A549 treated with CpdA at 1 μM for 4 hours (cell line): ENCODE results near the gene TRPV3. TPM values are rescaled to one million over a fixed set of nuclear protein-coding genes. Genes with fewer than 3 reads are reported as not detected.

Experiments used
- total RNA-seq: library from RNA; stranded (reverse); fragments of 200-300 nt; extraction: Qiagen RNA extraction; gene quantifications from 5 replicates; pipeline ENCODE4 v1.2.3, GENCODE V29; 2022; ENCODE audit warnings: low read depth

TRPV3 gene
- 0.36 to 0.67 TPM (median 0.41 TPM) in 5 replicates for total RNA-seq

GRCh38 chr17:3557768-3558583 is at the start of gene TRPV3:
TSS of gene TRPV3 (minus strand) at chr17:3557812. CDS start at chr17:3554850, 2,962 bp downstream.

DNA sequence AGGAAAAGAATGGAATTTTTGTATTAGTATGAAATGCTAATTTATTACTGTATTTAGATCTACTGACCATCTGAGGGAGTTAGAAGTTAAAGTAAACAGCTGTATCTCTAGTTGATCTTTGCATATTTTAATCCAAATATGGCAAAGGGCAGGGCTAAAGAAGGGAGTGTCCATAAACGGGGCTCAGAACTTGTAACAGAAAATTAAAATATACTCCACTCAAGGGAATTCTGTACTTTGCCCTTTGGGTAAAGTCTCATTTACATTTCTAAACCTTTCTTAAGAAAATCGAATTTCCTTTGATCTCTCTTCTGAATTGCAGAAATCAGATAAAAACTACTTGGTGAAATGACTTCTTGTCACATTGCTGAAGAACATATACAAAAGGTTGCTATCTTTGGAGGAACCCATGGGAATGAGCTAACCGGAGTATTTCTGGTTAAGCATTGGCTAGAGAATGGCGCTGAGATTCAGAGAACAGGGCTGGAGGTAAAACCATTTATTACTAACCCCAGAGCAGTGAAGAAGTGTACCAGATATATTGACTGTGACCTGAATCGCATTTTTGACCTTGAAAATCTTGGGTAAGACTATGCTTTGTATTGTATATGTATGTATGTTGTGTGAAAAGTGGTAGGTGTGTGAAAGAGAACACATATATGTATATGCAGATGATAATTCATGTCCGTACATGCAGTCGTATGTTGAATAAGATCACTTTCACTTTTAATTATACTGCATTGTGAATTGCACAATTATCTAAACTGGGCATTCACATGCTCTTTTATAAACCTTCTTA is 81.6 kb downstream of the TRPV3 start, which contains the start of gene ASPA:
Gene ASPA, plus strand, starts transcription at position 186 of the 799 bp plus-strand sequence. Its CDS starts 163 bp downstream, at position 349.

DNA sequence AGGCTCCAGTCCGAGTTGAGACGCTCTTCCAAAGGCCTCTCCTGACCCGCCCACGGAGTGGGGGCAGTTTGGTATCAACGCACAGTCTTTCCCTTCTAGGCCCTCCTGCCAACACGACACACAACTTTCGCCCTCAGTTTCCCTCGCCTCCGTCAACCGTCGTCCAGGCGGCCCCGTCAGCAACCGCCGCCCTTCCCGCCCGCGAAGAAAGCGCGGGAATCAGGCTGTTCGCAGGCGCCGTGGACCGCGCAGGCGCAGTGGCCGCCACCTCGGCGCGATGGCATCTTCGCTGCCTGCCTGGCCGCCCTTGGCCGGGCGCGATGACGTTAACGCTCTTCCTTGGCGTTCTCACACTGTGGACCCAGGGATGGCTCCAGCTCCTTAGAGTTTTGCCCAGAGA is 86.0 kb downstream of the TRPV3 start, which contains the start of gene SPATA22:
Gene SPATA22, minus strand, starts transcription at position 221 of the 400 bp plus-strand sequence. CDS start 2,494 bp downstream, outside the sequence.

Other genes with a start within 250 kb of the TRPV3 start
- not detected in 5 replicates for gene OR3A2, start 171.5 kb downstream of the TRPV3 start, total RNA-seq
- not detected in 5 replicates for gene OR1E1, start 159.4 kb downstream of the TRPV3 start, total RNA-seq
- not detected in 5 replicates for gene OR3A3, start 146.4 kb downstream of the TRPV3 start, total RNA-seq
- gene OR1E2, start 124.0 kb downstream of the TRPV3 start, total RNA-seq, result not detected in 5 replicates
- not detected in 5 replicates for gene SPATA22, start 86.0 kb downstream of the TRPV3 start, total RNA-seq
- not detected in 5 replicates for gene ASPA, start 81.8 kb downstream of the TRPV3 start, total RNA-seq
- 4.0 to 5.2 TPM (median 4.2 TPM) in 5 replicates for gene TRPV1, start 51.6 kb upstream of the TRPV3 start, total RNA-seq
- gene SHPK, start 78.4 kb upstream of the TRPV3 start, total RNA-seq, result 12.9 to 17.0 TPM (median 15.3 TPM) in 5 replicates
- gene CTNS, start 78.9 kb upstream of the TRPV3 start, total RNA-seq, result 14.1 to 15.9 TPM (median 15.1 TPM) in 5 replicates
- 257 to 327 TPM (median 309 TPM) in 5 replicates for gene TAX1BP3, start 110.8 kb upstream of the TRPV3 start, total RNA-seq
- 118 to 170 TPM (median 161 TPM) in 5 replicates for gene EMC6, start 111.0 kb upstream of the TRPV3 start, total RNA-seq
- gene P2RX5, start 138.3 kb upstream of the TRPV3 start, total RNA-seq, result 15.8 to 26.5 TPM (median 23.2 TPM) in 5 replicates
- gene HASPIN, start 166.1 kb upstream of the TRPV3 start, total RNA-seq, result 13.5 to 15.9 TPM (median 14.0 TPM) in 5 replicates
- 88.2 to 98.4 TPM (median 97.4 TPM) in 5 replicates for gene ITGAE, start 243.4 kb upstream of the TRPV3 start, total RNA-seq